ENCODE measurements around the gene CRABP1.

CRABP1 gene

DNA sequence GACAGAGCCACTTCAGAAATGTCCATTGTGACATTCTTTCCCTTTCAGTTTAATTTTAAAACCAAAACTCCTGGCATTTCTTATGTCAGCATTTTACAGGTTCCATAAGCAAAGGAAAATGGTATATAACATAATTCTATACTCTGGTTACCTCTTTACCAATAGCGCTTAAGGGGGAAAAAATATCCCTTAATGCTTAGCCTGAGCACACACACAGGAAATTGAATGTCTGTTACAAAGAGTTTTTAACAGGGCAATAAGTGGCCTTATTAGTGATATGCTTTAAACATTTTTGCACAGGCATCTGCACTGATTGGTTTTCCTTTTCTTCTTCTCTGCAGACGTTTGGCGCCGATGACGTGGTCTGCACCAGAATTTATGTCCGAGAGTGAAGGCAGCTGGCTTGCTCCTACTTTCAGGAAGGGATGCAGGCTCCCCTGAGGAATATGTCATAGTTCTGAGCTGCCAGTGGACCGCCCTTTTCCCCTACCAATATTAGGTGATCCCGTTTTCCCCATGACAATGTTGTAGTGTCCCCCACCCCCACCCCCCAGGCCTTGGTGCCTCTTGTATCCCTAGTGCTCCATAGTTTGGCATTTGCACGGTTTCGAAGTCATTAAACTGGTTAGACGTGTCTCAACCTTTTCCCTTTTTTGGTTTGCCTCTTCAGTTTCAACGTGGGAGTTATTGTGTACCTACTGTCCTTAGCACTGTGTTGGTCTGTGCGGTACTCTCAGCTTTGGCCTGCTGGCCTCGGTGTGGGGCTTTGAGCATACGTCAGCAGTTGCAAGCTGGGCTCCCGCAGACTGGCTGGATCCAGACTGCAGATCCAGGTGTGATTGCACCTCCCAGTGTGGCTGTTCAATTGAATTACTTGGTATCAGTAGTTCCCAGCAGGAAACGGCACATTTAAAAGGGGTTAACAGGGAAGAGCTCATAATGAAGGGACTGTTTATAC, 7.7 kb downstream of the CRABP1 start:
- DNase-seq (ENCODE audit: low spot score) = no peak

DNA sequence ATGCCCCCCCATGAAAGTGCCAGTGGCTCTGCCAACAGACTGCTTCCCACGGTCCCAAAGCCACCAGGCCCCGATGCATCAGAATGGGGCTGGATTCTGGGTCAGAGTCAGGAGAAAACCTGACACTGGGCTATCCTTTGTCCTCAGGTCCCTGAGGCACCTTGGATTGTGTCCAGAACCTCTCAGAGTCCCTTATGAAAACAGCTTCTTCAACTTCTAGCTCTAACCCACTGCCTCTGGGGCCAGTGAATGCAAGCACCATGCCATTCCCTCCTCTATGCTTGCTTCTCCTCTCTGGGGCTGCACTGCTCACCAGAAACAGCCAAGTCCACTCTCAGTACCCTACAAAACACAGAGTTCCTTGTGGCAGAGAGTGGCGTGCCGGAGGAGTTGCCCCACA, 9.9 kb downstream of the CRABP1 start:
- no peak for DNase-seq (ENCODE audit: low spot score)

DNA sequence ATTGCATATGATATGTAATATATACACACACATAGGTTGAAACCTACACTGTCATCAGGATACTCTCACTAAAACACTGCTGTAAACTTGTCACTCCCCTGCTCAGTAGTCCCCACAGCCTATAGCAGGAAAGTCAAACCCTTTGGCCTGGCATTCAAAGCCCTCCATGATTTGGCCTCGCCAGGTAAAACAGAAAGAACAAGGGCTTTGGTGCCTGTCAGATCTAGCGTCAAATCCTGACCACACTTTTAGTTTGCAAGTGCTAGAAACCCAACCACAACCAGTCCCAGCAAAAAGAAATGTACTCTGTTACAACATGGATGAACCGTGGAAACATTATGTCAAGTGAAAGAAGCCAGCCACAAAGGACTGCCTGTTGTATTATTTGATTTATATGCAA, 11.4 kb downstream of the CRABP1 start:
- DNase-seq (ENCODE audit: low spot score) = no peak

DNA sequence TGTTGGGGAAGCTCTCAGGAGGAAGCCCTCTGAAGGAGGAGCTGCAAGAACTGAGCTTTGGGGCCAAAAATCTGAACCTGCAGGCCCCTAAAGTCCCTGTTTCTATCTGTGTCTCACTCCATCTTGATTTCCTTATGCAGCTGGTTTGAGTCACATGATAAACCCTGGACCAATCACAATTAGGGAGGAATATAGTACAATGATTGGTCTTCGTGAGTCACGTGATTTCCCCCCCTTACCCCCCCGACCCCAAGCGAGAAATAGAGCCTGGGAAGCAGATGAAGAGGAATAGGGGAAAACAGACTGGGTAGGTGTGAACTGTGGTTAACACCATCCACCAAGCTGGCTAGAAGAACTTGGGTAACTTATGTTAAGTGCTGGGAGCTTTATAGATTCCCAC, 12.9 kb downstream of the CRABP1 start:
- peak; percentile 43 for DNase-seq (ENCODE audit: low spot score)

DNA sequence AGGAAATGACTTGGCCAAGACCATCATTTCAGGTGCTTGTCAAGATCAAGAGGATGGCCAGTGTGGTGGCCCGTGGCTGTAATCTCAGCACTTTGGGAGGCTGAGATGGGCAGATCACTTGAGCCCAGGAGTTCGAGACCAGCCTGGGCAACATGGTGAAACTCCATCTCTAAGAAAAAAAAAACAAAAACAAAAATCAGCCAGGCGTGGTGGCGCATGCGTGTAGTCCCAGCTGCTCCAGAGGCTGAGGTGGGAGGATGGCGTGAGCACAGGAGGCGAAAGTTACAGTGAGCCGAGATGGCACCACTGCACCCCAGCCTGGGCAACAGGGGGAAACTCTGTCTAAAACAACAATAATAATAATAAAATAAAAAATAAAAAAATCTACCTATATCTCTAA, 15.0 kb downstream of the CRABP1 start:
- no peak for DNase-seq (ENCODE audit: low spot score)

DNA sequence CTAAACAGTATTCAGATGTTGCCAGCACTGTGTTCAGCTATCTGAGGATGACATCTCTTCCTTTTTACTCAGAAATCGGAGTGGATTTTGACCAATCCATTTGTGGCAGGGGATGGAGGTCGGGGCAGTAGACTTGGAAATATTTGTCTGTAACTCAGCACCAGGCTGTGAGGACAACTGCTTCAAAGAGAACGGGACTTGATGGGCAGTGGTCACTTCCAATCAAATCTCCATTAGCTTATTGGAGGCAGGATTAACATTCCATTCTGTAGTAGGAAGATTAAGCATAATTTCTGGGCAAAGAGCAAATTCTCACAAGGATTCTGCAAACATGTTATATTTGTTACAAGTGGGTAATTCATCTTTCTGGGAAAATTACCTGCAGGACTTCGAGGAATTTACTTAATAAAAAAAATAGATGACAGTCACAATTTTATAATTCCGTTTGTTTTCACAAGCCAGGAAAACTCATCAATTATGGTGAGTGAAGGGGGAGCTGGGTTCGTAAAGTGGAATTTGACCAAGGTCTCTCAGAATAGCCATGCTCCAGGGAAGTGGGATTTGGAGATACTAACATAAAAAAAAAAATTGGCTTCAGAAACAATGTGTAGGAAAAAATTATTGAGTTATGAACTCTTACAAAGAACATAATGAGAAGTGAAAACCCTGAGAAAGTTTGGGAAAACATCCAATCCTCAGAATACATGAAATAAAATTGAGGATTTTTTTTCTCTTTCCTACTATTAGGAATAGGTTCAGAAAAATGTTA, 18.1 kb downstream of the CRABP1 start:
- no peak for DNase-seq (ENCODE audit: low spot score)

DNA sequence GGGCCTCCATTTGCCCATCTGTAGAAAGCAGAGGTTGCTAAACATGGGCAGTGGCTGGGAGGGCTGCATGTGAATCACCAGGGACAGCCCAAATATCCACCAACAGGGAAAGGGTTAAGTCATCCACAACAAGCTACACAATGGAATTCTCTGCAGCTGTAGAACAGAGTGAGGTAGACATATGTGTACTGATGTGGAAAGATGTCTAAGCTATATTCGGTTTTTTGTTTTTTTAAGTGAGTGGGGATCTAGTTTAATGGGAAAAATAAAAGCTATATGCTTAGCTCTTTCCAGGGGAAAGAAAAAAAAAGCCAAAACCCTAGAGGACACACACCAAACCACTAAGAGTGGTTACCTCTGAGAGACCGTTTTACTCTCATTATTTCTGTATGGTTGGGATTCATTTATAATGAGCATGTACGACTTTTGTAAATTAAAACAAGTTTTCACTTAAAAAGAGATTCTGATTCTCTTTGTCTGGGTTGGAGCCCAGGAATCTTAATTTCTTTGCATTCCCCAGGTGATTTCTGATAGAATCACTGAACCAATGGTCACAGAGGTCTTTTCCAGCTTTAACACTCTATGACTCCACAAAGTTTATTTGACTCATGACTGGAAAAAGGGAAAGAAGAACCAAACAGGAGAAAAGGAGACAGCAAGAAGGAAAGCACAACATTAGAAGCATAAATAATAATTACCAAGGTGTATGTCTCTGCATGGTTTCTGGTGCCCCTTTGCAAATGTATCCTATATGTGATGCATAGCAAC, 19.1 kb downstream of the CRABP1 start:
- DNase-seq (ENCODE audit: low spot score) = no peak

DNA sequence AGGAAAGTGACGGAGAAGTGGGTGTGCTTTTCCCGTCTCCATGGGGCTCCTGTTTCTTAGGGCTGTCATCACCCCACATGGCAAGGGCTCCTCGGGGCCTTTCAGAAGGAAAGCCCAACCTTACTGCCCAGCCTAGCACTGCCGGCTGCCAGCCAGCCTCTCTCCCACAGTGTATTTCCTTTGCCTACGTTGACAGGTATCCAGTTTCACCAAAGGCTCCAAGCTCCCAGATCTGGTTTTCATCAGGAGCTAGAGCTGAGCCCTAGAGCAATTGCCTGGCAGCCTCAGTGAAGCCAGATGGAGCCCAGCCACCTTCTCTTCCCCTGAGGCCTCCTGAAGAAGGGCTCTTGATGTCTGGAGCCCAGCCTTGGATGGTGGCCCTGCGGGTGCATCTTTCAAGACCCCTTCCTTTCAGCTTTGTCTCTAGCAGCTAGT, 20.2 kb downstream of the CRABP1 start:
- DNase-seq (ENCODE audit: low spot score) = no peak

DNA sequence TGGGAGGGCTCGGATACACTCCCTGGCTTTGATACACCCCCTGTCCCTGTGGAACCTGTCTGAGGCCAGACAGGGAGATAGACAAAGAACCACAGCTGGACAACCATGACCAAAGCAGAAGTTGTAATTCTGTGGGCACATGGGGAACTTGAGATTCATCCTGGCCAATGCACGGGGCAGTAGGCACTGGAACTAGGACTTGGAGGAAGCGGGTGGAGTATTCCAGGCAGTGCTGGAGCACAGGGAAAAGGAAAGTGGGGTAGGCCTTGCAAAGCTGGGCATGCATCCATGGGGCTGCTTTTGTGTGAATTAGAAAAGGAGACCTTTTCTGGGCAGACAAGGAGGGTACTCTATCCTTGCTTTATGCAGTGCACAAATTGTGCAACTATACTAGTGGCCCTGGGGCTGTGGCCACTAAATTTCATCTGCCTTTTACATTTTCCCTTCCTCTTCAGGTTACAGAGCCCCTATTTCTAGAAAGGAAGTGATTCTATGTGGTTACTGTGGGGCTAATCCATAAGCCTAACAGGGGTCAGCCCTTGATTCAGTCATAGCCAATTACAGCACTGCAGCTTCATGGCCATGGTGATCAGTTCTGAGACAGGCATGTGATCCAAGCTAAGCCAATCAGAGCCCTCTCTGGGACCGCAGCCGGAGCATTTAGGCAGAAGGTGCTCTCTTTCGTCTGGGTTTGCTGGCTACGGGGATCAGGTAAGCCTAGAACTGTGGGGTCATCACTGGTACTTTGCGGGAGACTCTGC, 21.0 kb downstream of the CRABP1 start:
- no peak for DNase-seq (ENCODE audit: low spot score)

DNA sequence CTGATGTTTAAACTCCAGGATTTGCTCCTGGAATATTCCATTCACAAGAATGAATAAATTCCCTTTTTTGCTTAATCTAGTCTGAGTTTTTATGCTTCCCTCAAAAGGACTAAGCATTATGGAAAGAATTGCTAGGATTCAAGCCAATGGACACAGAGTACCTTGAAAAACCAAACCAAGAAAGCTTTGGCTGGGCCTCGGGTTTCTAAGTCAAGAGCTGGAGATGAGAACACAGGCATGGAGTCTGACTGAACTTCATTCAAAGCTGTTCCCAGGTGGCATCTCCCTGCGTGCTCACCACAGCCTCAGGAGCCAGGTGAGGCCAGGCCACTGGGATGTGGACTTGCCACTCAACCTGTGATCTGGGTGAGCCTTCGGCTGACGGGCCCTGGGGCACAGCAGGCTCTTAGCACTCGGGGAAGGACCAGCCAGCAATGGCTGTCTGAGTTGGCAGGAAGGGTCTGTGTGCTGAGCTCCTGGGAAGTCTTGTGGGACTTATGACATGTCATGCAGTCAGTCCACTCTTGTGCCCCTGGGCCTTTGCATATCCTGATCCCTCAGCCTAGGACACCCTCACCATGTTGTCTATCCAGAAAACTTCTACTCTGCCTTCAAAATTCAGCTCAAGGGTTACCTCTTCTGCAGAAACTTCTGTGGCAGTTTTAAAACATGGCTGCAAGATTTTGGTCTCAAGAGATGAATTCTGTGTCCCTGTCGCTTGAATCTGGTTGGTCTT, 21.8 kb downstream of the CRABP1 start:
- DNase-seq (ENCODE audit: low spot score) = no peak

DNA sequence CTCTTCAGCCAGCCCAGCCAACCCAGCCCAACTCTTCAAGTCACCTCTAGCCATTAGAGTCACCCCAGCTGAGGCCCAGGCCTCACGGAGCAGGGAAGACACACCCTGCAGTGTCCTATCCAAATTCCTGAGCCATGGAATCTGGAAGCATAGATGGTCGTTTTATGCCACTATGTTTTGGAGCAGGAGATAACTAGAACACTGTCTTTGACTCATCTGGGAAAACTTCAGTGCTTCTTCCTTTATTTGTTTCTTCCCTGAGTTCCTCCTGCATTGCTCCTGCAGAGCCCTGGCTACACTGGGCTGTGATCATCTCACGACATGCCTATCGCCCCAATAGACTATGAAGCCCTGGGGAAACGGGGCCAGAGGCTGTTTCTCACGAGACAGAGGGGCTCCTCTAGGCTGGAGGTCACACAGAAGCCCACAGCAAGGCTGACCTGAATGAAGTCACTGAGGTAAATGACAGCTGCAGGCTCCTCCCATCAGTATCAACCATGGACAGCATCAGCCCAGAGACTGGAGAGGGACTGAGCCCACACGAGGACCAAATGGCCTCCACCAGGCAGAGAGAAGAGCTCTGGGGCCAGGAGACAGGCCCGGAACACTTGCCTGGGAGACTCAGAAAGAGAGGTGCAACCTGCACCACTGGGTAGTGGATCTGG, 22.7 kb downstream of the CRABP1 start:
- no peak for DNase-seq (ENCODE audit: low spot score)

DNA sequence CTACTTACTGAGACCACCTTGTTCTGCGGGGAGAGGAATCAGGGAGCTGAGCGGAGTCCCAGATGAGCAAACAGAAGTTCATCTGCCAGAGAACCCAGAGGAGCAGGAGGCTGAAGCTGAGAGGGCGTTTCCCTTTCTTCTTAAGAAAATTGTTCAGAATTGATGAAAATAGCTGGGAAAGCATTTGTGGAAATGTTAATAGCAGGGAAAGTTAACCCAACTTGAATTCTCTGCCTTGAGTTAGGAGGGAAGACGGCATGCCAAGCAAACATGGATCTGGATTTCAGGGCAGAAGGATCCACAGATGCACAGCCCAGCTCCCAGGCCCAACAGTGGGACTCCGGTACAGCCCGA, 23.2 kb downstream of the CRABP1 start:
- no peak for DNase-seq (ENCODE audit: low spot score)

DNA sequence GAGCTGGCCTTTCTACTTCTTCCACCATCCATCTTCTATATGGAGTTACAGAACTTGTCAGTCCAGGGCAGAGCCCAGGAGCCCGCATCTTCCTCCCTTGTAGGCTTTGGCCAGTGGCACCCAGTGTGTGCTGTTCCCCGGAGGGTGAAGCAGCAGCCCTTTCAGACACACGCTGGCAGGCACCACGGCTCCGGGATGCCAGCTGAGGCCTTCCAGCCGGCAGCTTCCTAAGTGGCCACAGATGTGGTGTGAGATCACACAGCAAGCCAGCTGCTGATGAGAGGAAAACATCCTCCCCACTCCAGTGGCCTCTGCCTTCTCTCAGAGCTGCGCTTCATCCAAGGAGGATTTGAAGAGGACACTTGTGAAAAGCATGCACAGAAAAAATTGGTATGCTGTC, 24.1 kb downstream of the CRABP1 start:
- no peak for DNase-seq (ENCODE audit: low spot score)

DNA sequence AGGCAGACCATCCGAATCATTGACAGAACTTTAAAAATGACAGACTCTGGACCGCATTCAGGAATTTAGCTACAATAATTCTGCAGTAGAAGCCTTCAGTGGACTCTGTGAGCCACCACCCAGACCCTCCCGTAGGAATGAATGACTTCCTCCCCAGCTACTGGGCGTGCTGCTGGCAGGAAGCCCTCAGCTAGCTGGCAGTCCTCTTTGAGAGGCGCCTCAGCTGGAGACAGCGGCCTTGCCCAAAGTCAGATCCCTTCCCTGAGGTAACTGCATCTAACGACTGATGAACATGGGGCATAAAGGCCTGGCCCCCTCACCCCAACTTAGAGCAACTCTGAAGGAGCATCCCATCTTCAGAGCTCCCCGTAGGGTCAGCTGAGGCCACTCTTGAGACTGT, 25.8 kb downstream of the CRABP1 start:
- DNase-seq (ENCODE audit: low spot score) = no peak

DNA sequence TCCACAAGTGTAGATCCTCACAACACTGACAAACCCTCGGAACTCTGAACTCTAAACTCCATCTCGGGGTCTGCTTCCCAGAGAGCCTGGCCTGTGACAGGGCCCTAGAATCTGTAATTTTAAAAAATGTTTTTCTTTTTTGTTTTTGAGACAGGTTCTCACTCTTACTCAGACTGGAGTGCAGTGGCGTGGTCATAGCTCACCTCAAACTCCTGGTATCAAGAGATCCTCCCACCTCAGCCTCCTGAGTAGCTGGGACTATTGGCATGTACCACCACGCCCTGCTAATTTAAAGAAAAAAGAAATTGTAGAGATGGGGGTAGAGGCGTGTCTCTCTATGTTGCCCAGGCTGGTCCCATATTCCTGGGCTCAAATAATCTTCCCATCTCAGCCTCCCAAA, 26.2 kb downstream of the CRABP1 start:
- DNase-seq (ENCODE audit: low spot score) = no peak

DNA sequence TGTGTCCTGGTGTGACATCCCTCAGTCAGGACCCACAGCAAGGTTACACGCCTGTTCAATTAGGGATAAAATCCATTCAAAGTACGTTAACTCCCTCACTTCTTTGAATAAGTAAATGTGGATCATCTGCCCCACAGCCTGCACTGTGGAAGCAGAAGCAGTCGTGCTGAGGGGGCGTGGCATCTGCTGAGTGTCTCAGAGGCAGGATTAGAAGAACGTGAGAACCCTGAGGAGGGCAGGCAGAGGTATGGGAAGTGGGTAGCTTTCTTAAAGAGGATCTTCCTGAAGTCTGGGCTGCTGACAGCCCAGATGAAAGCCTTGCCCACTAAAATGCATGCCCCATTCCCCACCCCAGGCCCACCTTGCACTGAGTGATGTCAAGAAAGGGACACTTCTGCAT, 28.5 kb downstream of the CRABP1 start:
- DNase-seq (ENCODE audit: low spot score) = no peak

DNA sequence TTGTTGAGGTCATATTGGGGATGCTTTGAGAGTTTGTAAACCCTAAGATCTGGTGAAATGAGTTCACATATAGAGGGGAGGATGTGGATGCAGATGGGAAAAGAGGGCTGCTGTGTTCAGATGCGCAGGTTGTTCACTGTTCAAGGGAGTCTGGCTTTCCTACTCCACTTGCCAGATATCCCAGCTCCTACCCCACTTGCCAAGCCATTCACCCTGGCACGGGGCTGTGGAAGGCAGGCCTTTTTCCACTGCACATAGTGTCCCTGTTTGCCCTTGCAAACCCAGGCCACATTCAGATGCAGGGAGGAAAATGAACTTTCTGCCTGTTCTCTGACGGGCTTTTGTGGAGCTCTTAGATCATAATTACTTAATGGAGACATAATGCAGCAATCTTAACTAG, 29.0 kb downstream of the CRABP1 start:
- no peak for DNase-seq (ENCODE audit: low spot score)

DNA sequence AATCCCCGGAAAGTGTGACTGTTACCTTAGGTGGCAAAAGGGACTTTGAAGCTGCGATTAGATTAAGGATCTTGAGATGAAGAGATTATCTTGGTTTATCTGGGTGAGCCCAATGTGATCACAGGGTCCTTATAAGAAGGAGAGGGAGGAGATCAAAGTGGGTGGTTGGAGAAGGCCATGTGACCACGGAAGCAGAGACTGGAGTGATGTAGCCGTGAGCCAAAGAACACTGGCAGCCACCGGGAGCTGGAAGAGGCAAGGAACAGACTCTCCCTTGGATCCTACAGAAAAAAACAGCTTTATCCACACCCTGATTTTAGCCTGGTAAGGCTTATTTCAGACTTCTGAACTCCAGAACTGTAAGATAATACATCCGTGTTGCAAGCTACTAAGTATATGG, 29.9 kb downstream of the CRABP1 start:
- no peak for DNase-seq (ENCODE audit: low spot score)

DNA sequence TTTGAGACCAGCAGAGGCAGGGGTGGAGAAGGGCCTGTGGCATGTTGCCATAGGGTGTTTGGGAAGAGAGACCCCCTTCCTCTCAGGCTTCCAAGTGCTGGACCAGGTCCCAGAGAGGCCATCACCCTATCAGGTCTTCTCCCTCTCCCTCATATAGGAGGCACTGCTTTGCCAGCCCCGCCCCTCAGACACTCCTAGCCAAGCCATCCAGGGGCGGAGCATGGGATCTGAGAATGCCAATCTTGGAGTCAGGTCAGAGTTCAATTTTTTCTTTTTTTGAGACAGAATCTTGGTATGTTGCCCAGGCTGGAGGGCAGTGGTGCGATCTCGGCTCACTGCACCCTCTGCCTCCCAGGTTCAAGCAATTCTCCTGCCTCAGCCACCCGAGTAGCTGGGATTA, 32.7 kb downstream of the CRABP1 start:
- no peak for DNase-seq (ENCODE audit: low spot score)
